ENCODE measurements around the gene MRPL2.

Gene MRPL2

GRCh38 chr6:43059168-43060033, at the start of gene MRPL2, which contains the start of gene KLC4:
Gene MRPL2, minus strand, starts transcription at chr6:43059434. Its CDS starts 53 bp downstream, at chr6:43059381.
Gene KLC4, plus strand, starts transcription at chr6:43059631. Its CDS starts 1,705 bp downstream, at chr6:43061336.
- DNase-seq (ENCODE audit: extremely low read depth, low read depth), result peak; percentile 93
- TF ChIP-seq CTCF (IDR thresholded peaks at IDR 0.05; ENCODE audit: low read depth, low read length), result no peak

GRCh38 chr6:43107344-43108062, 48.3 kb upstream of the MRPL2 start:
- TF ChIP-seq CTCF (IDR thresholded peaks at IDR 0.05; ENCODE audit: low read depth, low read length), result no peak
- DNase-seq (ENCODE audit: extremely low read depth, low read depth), result no peak

- no peak for DNase-seq (ENCODE audit: extremely low read depth, low read depth)
- TF ChIP-seq CTCF (IDR thresholded peaks at IDR 0.05; ENCODE audit: low read depth, low read length), result no peak
Measured at GRCh38 chr6:43105538-43106222, 46.4 kb upstream of the MRPL2 start.

- no peak for TF ChIP-seq CTCF (IDR thresholded peaks at IDR 0.05; ENCODE audit: low read depth, low read length)
Measured at GRCh38 chr6:43103253-43103876, 44.1 kb upstream of the MRPL2 start.

GRCh38 chr6:43101497-43101896, 42.3 kb upstream of the MRPL2 start:
- DNase-seq (ENCODE audit: extremely low read depth, low read depth), result no peak
- no peak for TF ChIP-seq CTCF (IDR thresholded peaks at IDR 0.05; ENCODE audit: low read depth, low read length)

More at GRCh38 chr6:43103253-43103876, 44.1 kb upstream of the MRPL2 start:
- DNase-seq (ENCODE audit: extremely low read depth, low read depth), result no peak

GRCh38 chr6:43097502-43097901, 38.3 kb upstream of the MRPL2 start:
- TF ChIP-seq CTCF (IDR thresholded peaks at IDR 0.05; ENCODE audit: low read depth, low read length), result no peak
- DNase-seq (ENCODE audit: extremely low read depth, low read depth), result no peak

Data from AG09319 (cell line).